HEK293 (cell line): ENCODE results near the gene MRGPRE.

Experiments used
- CTCF ChIA-PET: fragments of 350-600 bp; formaldehyde crosslinking; extraction: SDS; loops from one replicate; lab custom pipeline; 2021; ENCODE audit warnings: antibody characterized with exemption; lab: Yijun Ruan, JAX
- POLR2A ChIA-PET: fragments of 300-600 bp; formaldehyde crosslinking; extraction: SDS; loops from one replicate; lab custom pipeline; 2020; ENCODE audit warnings: antibody characterized with exemption, inconsistent platforms; lab: Yijun Ruan, JAX
- H3K27ac ChIP-seq: fragments of 200-500 bp; sonication (Bioruptor generic); 2 replicates; pipeline ENCODE4 v1.5.1; 2014; ENCODE audit warnings: low read depth, low read length, control low read depth, inconsistent platforms; ENCODE audit errors: extremely low read depth
- H3K36me3 ChIP-seq, 2 experiments: fragments of 200-500 bp in 1 of 2; sonication (Bioruptor generic) in 1 of 2; 1 replicate in 1 of 2; 2 replicates in 1 of 2; pipeline ENCODE4 v1.5.1; 2014 to 2017; ENCODE audit warnings: inconsistent platforms in 2 of 2, low read length in 2 of 2; ENCODE audit not compliant: control insufficient read depth in 2 of 2, insufficient read depth in 1 of 2
- H3K4me1 ChIP-seq: fragments of 200-500 bp; sonication (Bioruptor generic); 2 replicates; pipeline ENCODE4 v1.5.1; 2014; ENCODE audit warnings: mild to moderate bottlenecking, low read length, inconsistent platforms; ENCODE audit not compliant: control insufficient read depth, insufficient read depth
- H3K4me3 ChIP-seq: 2 replicates; pipeline ENCODE4 v1.5.1; 2011; ENCODE audit warnings: low read depth, mild to moderate bottlenecking, control low read depth, low read length, moderate library complexity
- H3K9me3 ChIP-seq: fragments of 200-500 bp; sonication (Bioruptor generic); 2 replicates; pipeline ENCODE4 v1.5.1; 2014; ENCODE audit warnings: low read depth, low read length, inconsistent platforms; ENCODE audit not compliant: control insufficient read depth, insufficient read depth
- OVOL3 ChIP-seq: fragments of 450-650 bp; formaldehyde crosslinking; IDR thresholded peaks from 2 replicates; pipeline ENCODE4 v1.5.1; 2016; ENCODE audit warnings: missing biosample characterization, missing genetic modification characterization
- PATZ1 ChIP-seq: fragments of 450-650 bp; formaldehyde crosslinking; IDR thresholded peaks from 2 replicates; pipeline ENCODE4 v1.5.1; 2016; ENCODE audit warnings: missing biosample characterization, missing genetic modification characterization
- PBX3 ChIP-seq: sonication (generic); formaldehyde crosslinking; IDR thresholded peaks from 2 replicates; pipeline ENCODE4 v1.8.1; 2022; ENCODE audit warnings: mild to moderate bottlenecking, moderate library complexity, missing genetic modification reagents
- ZBTB6 ChIP-seq: fragments of 450-650 bp; formaldehyde crosslinking; IDR thresholded peaks from 2 replicates; pipeline ENCODE4 v1.5.1; 2017; ENCODE audit warnings: missing biosample characterization, missing genetic modification characterization
- ZFP41 ChIP-seq: fragments of 450-650 bp; formaldehyde crosslinking; IDR thresholded peaks from 2 replicates; pipeline ENCODE4 v1.5.1; 2016; ENCODE audit warnings: missing biosample characterization, missing genetic modification characterization, borderline replicate concordance
- ZNF10 ChIP-seq: fragments of 450-650 bp; formaldehyde crosslinking; IDR thresholded peaks from 2 replicates; pipeline ENCODE4 v1.5.1; 2017; ENCODE audit warnings: missing biosample characterization, missing genetic modification characterization
- ZNF114 ChIP-seq: fragments of 450-650 bp; formaldehyde crosslinking; IDR thresholded peaks from 2 replicates; pipeline ENCODE4 v1.5.0; 2017; ENCODE audit warnings: missing biosample characterization, missing genetic modification characterization
- ZNF18 ChIP-seq: fragments of 450-650 bp; formaldehyde crosslinking; IDR thresholded peaks from 2 replicates; pipeline ENCODE4 v1.5.1; 2016; ENCODE audit warnings: missing biosample characterization, missing genetic modification characterization
- ZNF23 ChIP-seq: fragments of 450-650 bp; formaldehyde crosslinking; IDR thresholded peaks from 2 replicates; pipeline ENCODE4 v1.5.1; 2016; ENCODE audit warnings: missing biosample characterization, missing genetic modification characterization, borderline replicate concordance
- ZNF280C ChIP-seq: fragments of 450-650 bp; formaldehyde crosslinking; IDR thresholded peaks from 2 replicates; pipeline ENCODE4 v1.5.1; 2016; ENCODE audit warnings: missing biosample characterization, missing genetic modification characterization
- ZNF292 ChIP-seq: fragments of 450-650 bp; formaldehyde crosslinking; IDR thresholded peaks from 2 replicates; pipeline ENCODE4 v1.5.1; 2016; ENCODE audit warnings: low read depth, missing biosample characterization, missing genetic modification characterization, borderline replicate concordance
- ZNF302 ChIP-seq: fragments of 450-650 bp; formaldehyde crosslinking; IDR thresholded peaks from 2 replicates; pipeline ENCODE4 v1.5.1; 2016; ENCODE audit warnings: missing biosample characterization, missing genetic modification characterization, low read depth
- ZNF335 ChIP-seq: fragments of 450-650 bp; formaldehyde crosslinking; conservative IDR thresholded peaks from 2 replicates; pipeline ENCODE4 v1.5.1; 2016; ENCODE audit warnings: missing biosample characterization, missing genetic modification characterization
- ZNF660 ChIP-seq: fragments of 450-650 bp; IDR thresholded peaks from 2 replicates; pipeline ENCODE4 v1.5.1; 2018; ENCODE audit warnings: missing biosample characterization, mild to moderate bottlenecking, missing genetic modification characterization
- ZNF776 ChIP-seq: fragments of 450-650 bp; formaldehyde crosslinking; IDR thresholded peaks from 2 replicates; pipeline ENCODE4 v1.5.0; 2017; ENCODE audit warnings: missing biosample characterization, missing genetic modification characterization, borderline replicate concordance

MRGPRE gene

GRCh38 chr11:3219281-3219892 lies 12.8 kb downstream of the MRGPRE start:
- POLR2A ChIA-PET, result no interaction called here
- Histone ChIP-seq H3K4me3 (no peak overlapping the region), H3K9me3 (no peaks in the 10 kb centered on the region)
- TF ChIP-seq ZNF280C (tag by site-specific recombination) (no peak), ZNF335 (tag by site-specific recombination) (peak; percentile 45)
- TF ChIP-seq, all 188 proteins: peak for 1
- H3K27ac ChIP-seq, result no peak overlapping the region
- CTCF ChIA-PET, result no interaction called here
- H3K4me1 ChIP-seq, result no peaks in the 10 kb centered on the region
- H3K36me3 ChIP-seq, result no peaks in the 10 kb centered on the region

GRCh38 chr11:3218483-3219280 lies 13.5 kb downstream of the MRGPRE start, which contains the start of gene MRGPRG:
Gene MRGPRG, minus strand, starts transcription at chr11:3218813. Its CDS starts 0 bp downstream, at chr11:3218813.
- Histone ChIP-seq H3K36me3 (no peaks in the 10 kb centered on the region), H3K4me1 (no peaks in the 10 kb centered on the region), H3K4me3 (no peak within 1 kb of the TSS), H3K27ac (no peak within 1 kb of the TSS), H3K9me3 (no peaks in the 10 kb centered on the region)
- POLR2A ChIA-PET, result no interaction called here
- TF ChIP-seq ZNF114 (tag by site-specific recombination), result no peak
- no peak for TF ChIP-seq ZNF10 (tag by site-specific recombination)
- no peak for TF ChIP-seq ZNF660 (tag by site-specific recombination)
- TF ChIP-seq ZBTB6 (tag by site-specific recombination), result no peak
- no peak for TF ChIP-seq ZNF18 (tag by site-specific recombination)
- no peak for TF ChIP-seq OVOL3 (tag by site-specific recombination)
- TF ChIP-seq ZFP41 (tag by site-specific recombination), result no peak
- TF ChIP-seq ZNF23 (tag by site-specific recombination), result no peak
- no peak for TF ChIP-seq PATZ1 (tag by site-specific recombination)
- TF ChIP-seq ZNF292 (tag by site-specific recombination), result no peak
- no peak for TF ChIP-seq ZNF302 (tag by site-specific recombination)
- TF ChIP-seq PBX3, result no peak
- TF ChIP-seq ZNF776, result no peak
- CTCF ChIA-PET, result interaction anchor here (1.5 kb wide), 1 partner anchor 127 kb away, joined by 4 read pairs; no protein-coding TSS in a partner anchor
